Spinal cord (tissue), 10 donors: Measurements from ENCODE around the gene PILRB. TPM values are rescaled to one million over a fixed set of nuclear protein-coding genes. Genes with fewer than 3 reads are reported as not detected.
"Not testable (repeated sequence)": the region's sequence is repeated elsewhere in the genome, so short reads cannot be mapped to it uniquely, and the experiment has no call there.

Experiments
- DNase-seq, 6 donors: peaks; one replicate each; pipeline versions ENCODE4 v3.0.0 to v3.0.0-alpha.2; 2013 to 2015; ENCODE audit warnings: low spot score in 6 of 6, low read depth in 4 of 6
- H3K27ac ChIP-seq: one replicate; pipeline ENCODE4 v1.5.1; 2013; ENCODE audit warnings: low read depth, low read length, control low read depth
- H3K27me3 ChIP-seq: one replicate; pipeline ENCODE4 v1.6.1; 2013; ENCODE audit warnings: low read length; ENCODE audit not compliant: control insufficient read depth, insufficient read depth
- H3K36me3 ChIP-seq: one replicate; pipeline ENCODE4 v1.6.1; 2013; ENCODE audit warnings: low read length; ENCODE audit not compliant: control insufficient read depth, insufficient read depth
- H3K4me1 ChIP-seq: one replicate; pipeline ENCODE4 v1.6.1; 2013; ENCODE audit warnings: low read length; ENCODE audit not compliant: control insufficient read depth, insufficient read depth
- H3K4me3 ChIP-seq: one replicate; pipeline ENCODE4 v1.5.1; 2013; ENCODE audit warnings: low read depth, low read length, control low read depth
- H3K9me3 ChIP-seq: one replicate; pipeline ENCODE4 v1.6.1; 2013; ENCODE audit warnings: low read length; ENCODE audit not compliant: control insufficient read depth, insufficient read depth
- WGBS: methylation state at CpG from one replicate; pipeline ENCODE4 v1.1.5; 2013; ENCODE audit warnings: missing lambda C conversion rate; ENCODE audit not compliant: insufficient coverage; 5-methylcytosine and 5-hydroxymethylcytosine counted together
- polyA plus RNA-seq, 2 donors: library from polyadenylated mRNA; unstranded; fragments of 120-200 nt; gene quantifications; one replicate each; pipeline ENCODE4 v1.2.1, GENCODE V29; 2013; ENCODE audit not compliant: insufficient read length in 2 of 2
- total RNA-seq, 2 donors: library from RNA; depleted of rRNA in 1 of 2; stranded (reverse); fragments of 120-200 nt in 1 of 2; fragments of >200 nt in 1 of 2; gene quantifications; one replicate each; pipeline versions ENCODE4 v1.2.3 to v1.2.4, GENCODE V29; 2013 to 2014
- donor health status: healthy.

The PILRB gene
- total and polyA plus RNA-seq, 4 donors = 9.6 to 50.2 (median 32.3) TPM

DNA sequence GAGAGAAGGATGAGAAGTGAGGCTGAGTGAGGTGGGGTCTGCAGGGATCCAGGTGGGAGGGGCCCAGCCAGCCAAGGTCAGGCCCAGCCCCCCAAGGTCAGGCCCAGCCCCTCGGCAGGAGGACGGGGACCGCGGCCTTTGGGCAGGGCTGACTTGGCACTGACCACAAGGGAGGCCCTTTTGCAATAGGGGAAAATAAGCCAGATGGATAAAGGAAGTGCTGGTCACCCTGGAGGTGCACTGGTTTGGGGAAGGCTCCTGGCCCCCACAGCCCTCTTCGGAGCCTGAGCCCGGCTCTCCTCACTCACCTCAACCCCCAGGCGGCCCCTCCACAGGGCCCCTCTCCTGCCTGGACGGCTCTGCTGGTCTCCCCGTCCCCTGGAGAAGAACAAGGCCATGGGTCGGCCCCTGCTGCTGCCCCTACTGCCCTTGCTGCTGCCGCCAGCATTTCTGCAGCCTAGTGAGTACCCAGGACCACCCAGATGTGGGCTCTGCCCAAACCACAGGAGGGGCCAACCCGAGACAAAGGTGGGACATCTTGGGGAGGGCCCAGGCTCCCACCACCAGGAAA lies 15.4 kb downstream of the PILRB start, which contains the start of gene PILRA:
PILRA (plus strand) TSS at position 227 of the 571 bp plus-strand sequence; CDS start at position 397, 170 bp downstream.
- Histone ChIP-seq H3K4me3 (no peak within 1 kb of the TSS), H3K27ac (no peak within 1 kb of the TSS), H3K9me3 (no peaks in the 10 kb centered on the region), H3K4me1 (peaks cover 10% of the 10 kb centered on the region), H3K36me3 (peaks cover 20% of the 10 kb centered on the region), H3K27me3 (no peaks in the 10 kb centered on the region)
- DNase-seq = no peak
- 35% methylated on average over 11 of the region's 12 CpGs for WGBS

DNA sequence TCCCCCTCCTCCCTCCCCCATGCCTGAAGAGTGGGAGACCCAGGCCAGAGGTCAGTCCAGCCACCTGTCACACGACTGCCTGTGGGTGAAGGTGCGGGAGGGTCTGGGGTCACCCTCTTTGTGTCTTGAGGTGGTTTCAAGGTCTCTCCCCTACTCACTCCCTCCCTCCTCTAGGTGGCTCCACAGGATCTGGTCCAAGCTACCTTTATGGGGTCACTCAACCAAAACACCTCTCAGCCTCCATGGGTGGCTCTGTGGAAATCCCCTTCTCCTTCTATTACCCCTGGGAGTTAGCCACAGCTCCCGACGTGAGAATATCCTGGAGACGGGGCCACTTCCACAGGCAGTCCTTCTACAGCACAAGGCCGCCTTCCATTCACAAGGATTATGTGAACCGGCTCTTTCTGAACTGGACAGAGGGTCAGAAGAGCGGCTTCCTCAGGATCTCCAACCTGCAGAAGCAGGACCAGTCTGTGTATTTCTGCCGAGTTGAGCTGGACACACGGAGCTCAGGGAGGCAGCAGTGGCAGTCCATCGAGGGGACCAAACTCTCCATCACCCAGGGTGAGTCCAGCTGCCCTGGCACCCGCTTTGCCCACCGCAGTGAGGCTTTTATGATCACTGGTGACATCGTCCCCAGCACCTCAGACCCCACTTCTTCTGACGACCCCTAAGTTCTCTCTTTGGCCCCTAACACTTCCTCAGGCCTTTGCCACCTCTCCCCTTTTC lies 16.1 kb downstream of the PILRB start:
- H3K27ac ChIP-seq, DNase-seq: not testable (repeated sequence)

DNA sequence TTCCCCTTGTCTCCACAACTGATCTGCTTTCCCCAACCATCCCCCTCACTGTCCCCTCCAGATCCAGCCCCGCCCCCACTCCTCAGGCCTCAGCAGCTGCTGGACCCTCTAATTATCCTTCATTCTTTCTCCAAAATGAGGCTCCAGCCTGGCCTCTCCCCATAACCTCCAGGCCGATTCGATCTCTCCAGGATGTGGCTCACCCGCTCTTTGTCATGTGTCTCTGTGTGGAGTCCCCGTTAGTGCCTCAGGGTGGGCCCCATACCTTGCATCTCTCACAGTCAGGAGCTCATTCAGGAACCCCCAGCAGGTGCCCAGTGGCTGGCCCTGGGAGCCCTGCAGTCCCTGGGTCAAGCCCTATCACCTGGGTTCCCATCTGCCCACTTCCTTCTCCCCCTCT lies 16.7 kb downstream of the PILRB start:
- Histone ChIP-seq H3K27me3 (no peaks in the 10 kb centered on the region), H3K27ac (no peak overlapping the region), H3K9me3 (no peaks in the 10 kb centered on the region), H3K36me3 (peaks cover 14% of the 10 kb centered on the region), H3K4me1 (peaks cover 10% of the 10 kb centered on the region), H3K4me3 (no peak overlapping the region)
- DNase-seq = no peak
- WGBS = 80% methylated on average over 5 of the region's 5 CpGs

More for the DNA sequence above, 16.1 kb downstream of the PILRB start:
- H3K9me3 ChIP-seq, H3K27me3 ChIP-seq, H3K4me3 ChIP-seq: not testable (repeated sequence)
- WGBS = 90% methylated on average over 11 of the region's 15 CpGs
- Histone ChIP-seq H3K36me3 (peaks cover 20% of the 10 kb centered on the region), H3K4me1 (peaks cover 10% of the 10 kb centered on the region)

DNA sequence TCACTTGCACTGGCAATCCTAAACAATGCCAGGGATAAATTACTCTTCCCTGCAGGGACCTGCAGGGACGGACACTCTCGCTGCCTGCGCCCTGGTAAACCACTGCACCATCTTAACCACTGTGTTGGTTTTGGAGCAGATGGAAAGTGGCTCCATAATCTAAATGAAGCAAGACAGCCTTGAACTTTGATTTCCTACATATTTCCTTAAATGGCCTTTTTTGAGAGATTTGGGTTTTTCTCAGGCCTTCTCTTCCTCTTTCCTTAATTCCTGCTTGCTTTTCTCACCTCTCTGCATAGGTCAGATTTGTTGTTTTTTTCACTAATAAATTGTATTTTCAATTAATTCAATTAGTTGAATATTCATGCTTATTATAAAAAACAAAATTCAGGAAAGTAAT lies 18.1 kb downstream of the PILRB start:
- 80% methylated on average over 2 of the region's 3 CpGs for WGBS
- H3K27ac ChIP-seq = no peak overlapping the region
- H3K36me3 ChIP-seq = peaks cover 14% of the 10 kb centered on the region
- no peaks in the 10 kb centered on the region for H3K9me3 ChIP-seq
- H3K4me3 ChIP-seq = no peak overlapping the region
- DNase-seq = no peak
- H3K27me3 ChIP-seq = no peaks in the 10 kb centered on the region
- peaks cover 10% of the 10 kb centered on the region for H3K4me1 ChIP-seq

DNA sequence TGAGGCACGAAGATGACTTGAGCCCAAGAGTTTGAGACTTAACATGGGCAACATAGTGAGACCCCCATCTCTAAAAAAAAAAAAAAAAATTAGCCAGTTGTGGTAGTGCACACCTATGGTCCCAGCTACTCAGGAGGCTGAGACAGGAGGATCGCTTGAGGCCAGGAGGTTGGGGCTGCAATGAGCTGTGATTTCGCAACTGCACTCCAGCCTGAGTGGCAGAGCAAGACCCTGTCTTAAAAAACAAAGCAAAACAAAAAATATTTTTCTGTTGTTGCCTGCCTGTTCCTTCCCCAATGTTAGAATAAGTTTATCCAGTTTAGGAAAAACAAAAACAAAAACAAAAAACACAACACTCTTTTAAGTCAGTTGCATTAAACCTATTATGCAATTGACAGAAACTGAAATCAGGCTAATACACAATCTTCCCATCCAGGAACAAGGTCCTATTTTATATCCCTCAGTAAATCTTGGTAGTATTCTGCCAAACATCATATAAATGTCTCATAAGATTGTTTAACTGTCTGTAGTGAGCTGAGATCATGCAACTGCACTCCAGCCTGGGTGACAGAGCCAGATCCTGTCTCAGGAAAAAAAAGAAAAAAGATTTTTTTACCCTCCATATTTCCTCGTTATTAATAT lies 20.3 kb downstream of the PILRB start:
- Histone ChIP-seq H3K27me3 (no peaks in the 10 kb centered on the region), H3K4me3 (no peak overlapping the region), H3K36me3 (peaks cover 7% of the 10 kb centered on the region), H3K9me3 (no peaks in the 10 kb centered on the region), H3K4me1 (no peaks in the 10 kb centered on the region), H3K27ac (no peak overlapping the region)
- 50% methylated on average over 1 of the region's 4 CpGs for WGBS
- DNase-seq = no peak

GRCh38 chr7:100380196-100380595 lies 22.3 kb downstream of the PILRB start:
- H3K4me1 ChIP-seq = no peaks in the 10 kb centered on the region
- no peaks in the 10 kb centered on the region for H3K9me3 ChIP-seq
- no peak for DNase-seq
- no peak overlapping the region for H3K27ac ChIP-seq
- WGBS = no CpG with 5 or more reads among the region's 4 CpGs
- no peak overlapping the region for H3K4me3 ChIP-seq
- H3K27me3 ChIP-seq = no peaks in the 10 kb centered on the region
- no peaks in the 10 kb centered on the region for H3K36me3 ChIP-seq

DNA sequence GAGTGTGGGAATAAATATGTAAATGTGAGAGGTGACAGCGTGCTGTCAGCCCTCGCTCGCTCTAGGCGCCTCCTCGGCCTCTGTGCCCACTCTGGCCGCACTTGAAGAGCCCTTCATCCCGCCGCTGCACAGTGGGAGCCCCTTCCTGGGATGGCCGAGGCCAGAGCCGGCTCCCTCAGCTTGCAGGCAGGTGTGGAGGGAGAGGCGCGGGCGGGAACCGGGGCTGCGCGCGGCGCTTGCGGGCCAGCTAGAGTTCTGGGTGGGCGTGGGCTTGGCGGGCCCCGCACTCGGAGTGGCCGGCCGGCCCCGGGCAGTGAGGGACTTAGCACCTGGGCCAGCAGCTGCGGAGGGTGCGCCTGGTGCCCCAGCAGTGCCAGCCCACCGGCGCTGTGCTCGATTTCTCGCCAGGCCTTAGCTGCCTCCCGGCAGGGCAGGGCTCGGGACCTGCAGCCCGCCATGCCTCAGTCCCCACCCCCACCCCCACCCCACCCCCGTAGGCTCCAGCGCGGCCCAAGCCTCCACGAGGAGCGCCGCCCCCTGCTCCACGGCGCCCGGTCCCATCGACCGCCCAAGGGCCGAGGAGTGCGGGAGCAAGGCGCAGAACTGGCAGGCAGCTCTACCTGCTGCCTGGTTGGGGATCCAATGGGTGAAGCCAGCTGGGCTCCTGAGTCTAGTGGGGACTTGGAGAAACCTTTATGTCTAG lies 23.8 kb downstream of the PILRB start:
- not testable (repeated sequence) for H3K27me3 ChIP-seq, H3K36me3 ChIP-seq, H3K4me1 ChIP-seq, DNase-seq, H3K9me3 ChIP-seq, H3K4me3 ChIP-seq, H3K27ac ChIP-seq
- 80% methylated on average over 35 of the region's 49 CpGs for WGBS

DNA sequence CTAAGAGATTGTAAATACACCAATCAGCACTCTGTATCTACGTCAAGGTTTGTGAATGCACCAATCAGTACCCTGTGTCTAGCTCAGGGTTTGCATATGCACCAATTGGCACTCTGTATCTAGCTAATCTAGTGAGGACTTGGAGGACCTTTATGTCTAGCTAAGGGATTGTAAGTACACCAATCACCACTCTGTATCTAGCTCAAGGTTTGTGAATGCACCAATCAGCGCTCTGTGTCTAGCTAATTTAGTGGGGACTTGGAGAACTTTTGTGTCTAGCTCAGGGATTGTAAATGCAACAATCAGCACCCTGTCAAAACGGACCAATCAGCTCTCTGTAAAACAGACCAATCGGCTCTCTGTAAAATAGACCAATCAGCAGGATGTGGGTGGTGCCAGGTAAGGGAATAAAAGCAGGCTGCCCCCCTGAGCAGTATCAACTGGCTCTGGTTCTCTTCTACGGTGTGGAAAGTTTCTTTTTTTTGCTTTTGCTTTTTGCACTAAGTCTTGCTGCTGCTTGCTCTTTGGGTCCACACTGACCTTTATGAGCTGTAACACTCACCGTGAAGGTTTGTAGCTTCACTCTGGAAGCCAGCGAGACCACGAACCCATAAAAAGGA lies 24.4 kb downstream of the PILRB start:
- WGBS = 85% methylated on average over 5 of the region's 8 CpGs
- H3K4me3 ChIP-seq, H3K9me3 ChIP-seq, H3K4me1 ChIP-seq, H3K27me3 ChIP-seq, H3K27ac ChIP-seq, H3K36me3 ChIP-seq: not testable (repeated sequence)
- peak in 1 of 6 donors; percentile 11 for DNase-seq

DNA sequence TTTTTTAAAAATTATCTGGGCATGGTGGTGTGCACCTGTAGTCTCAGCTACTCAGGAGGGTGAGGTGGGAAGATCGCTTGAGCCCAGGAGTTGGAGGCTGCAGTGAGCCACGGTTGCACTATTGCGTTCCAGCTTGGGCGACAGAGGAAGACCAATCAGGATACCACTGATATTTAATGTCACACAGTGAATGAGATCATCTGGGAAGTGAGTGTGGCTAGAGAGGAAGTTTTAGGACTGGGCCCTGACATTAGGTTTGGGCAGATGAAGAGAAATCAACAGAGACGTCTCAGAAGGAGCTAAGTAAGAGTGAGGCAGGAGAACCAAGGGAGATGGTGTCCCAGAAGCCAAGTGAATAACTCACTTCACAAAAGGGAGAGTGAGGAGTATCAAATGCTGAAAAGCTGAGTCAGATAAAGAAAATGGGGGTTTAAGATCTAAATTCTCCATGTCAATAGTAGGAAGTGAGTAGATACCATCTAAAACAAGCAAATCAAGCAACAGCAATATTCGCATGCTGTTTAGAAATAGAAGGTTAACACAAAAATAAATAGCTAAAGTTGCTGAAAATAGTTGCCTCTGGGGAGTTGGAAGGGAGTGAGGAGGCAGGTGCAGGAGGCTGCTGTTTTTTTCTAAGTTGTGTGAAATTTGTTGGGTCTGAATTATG lies 26.8 kb downstream of the PILRB start:
- no peak overlapping the region for H3K4me3 ChIP-seq
- H3K9me3 ChIP-seq = no peaks in the 10 kb centered on the region
- H3K27ac ChIP-seq = no peak overlapping the region
- WGBS = 80% methylated on average over 3 of the region's 6 CpGs
- no peaks in the 10 kb centered on the region for H3K27me3 ChIP-seq
- no peak for DNase-seq
- no peaks in the 10 kb centered on the region for H3K36me3 ChIP-seq
- no peaks in the 10 kb centered on the region for H3K4me1 ChIP-seq
